ENCODE measurements around the gene ABLIM2.

- TF ChIP-seq, protein P1, sequence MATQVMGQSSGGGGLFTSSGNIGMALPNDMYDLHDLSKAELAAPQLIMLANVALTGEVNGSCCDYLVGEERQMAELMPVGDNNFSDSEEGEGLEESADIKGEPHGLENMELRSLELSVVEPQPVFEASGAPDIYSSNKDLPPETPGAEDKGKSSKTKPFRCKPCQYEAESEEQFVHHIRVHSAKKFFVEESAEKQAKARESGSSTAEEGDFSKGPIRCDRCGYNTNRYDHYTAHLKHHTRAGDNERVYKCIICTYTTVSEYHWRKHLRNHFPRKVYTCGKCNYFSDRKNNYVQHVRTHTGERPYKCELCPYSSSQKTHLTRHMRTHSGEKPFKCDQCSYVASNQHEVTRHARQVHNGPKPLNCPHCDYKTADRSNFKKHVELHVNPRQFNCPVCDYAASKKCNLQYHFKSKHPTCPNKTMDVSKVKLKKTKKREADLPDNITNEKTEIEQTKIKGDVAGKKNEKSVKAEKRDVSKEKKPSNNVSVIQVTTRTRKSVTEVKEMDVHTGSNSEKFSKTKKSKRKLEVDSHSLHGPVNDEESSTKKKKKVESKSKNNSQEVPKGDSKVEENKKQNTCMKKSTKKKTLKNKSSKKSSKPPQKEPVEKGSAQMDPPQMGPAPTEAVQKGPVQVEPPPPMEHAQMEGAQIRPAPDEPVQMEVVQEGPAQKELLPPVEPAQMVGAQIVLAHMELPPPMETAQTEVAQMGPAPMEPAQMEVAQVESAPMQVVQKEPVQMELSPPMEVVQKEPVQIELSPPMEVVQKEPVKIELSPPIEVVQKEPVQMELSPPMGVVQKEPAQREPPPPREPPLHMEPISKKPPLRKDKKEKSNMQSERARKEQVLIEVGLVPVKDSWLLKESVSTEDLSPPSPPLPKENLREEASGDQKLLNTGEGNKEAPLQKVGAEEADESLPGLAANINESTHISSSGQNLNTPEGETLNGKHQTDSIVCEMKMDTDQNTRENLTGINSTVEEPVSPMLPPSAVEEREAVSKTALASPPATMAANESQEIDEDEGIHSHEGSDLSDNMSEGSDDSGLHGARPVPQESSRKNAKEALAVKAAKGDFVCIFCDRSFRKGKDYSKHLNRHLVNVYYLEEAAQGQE (IDR thresholded peaks at IDR 0.05; ENCODE audit: insufficient replicate concordance, low read depth) = no peak
- TF ChIP-seq, protein P2, sequence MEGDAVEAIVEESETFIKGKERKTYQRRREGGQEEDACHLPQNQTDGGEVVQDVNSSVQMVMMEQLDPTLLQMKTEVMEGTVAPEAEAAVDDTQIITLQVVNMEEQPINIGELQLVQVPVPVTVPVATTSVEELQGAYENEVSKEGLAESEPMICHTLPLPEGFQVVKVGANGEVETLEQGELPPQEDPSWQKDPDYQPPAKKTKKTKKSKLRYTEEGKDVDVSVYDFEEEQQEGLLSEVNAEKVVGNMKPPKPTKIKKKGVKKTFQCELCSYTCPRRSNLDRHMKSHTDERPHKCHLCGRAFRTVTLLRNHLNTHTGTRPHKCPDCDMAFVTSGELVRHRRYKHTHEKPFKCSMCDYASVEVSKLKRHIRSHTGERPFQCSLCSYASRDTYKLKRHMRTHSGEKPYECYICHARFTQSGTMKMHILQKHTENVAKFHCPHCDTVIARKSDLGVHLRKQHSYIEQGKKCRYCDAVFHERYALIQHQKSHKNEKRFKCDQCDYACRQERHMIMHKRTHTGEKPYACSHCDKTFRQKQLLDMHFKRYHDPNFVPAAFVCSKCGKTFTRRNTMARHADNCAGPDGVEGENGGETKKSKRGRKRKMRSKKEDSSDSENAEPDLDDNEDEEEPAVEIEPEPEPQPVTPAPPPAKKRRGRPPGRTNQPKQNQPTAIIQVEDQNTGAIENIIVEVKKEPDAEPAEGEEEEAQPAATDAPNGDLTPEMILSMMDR (IDR thresholded peaks at IDR 0.05; ENCODE audit: insufficient read depth, low read length) = no peak
Measured at GRCh38 chr4:8131826-8132225, 26.8 kb downstream of the ABLIM2 start.
